GM19395 (cell line): Measurements from ENCODE around the gene PPA2.
A peak's percentile ranks its signal among the peaks of the same experiment; 100 is the strongest.

Experiments
- ATAC-seq: cut with Tn5 transposase; IDR thresholded peaks from one replicate; pipeline ENCODE4 v1.9.1; 2021; ENCODE audit warnings: mild to moderate bottlenecking, moderate library complexity; ENCODE audit not compliant: unreplicated experiment

Gene PPA2

GRCh38 chr4:105399532-105400161 is 74.2 kb downstream of the PPA2 start:
- ATAC-seq = no peak

GRCh38 chr4:105392858-105393257 is 81.0 kb downstream of the PPA2 start:
- no peak for ATAC-seq

- ATAC-seq = no peak
These were observed 84.7 kb downstream of the PPA2 start for GRCh38 chr4:105389167-105389566.

- no peak for ATAC-seq
These were observed 86.4 kb downstream of the PPA2 start for GRCh38 chr4:105387466-105387865.

- no peak for ATAC-seq
These were observed 87.8 kb downstream of the PPA2 start for GRCh38 chr4:105386012-105386411.

GRCh38 chr4:105374071-105374470 is 99.8 kb downstream of the PPA2 start:
- ATAC-seq = no peak

GRCh38 chr4:105373324-105373723 is 100.5 kb downstream of the PPA2 start:
- no peak for ATAC-seq

- no peak for ATAC-seq
These were observed 103.9 kb downstream of the PPA2 start for GRCh38 chr4:105369988-105370387.

- no peak for ATAC-seq
These were observed 112.8 kb downstream of the PPA2 start for GRCh38 chr4:105361053-105361452.

GRCh38 chr4:105357258-105357980 is 116.4 kb downstream of the PPA2 start:
- no peak for ATAC-seq

GRCh38 chr4:105356194-105356593 is 117.7 kb downstream of the PPA2 start:
- no peak for ATAC-seq

- ATAC-seq = peak; percentile 86
These were observed 121.0 kb downstream of the PPA2 start for GRCh38 chr4:105352826-105353225.

GRCh38 chr4:105351861-105352260 is 122.0 kb downstream of the PPA2 start:
- ATAC-seq = no peak

- no peak for ATAC-seq
These were observed 122.9 kb downstream of the PPA2 start for GRCh38 chr4:105350859-105351490.

- no peak for ATAC-seq
These were observed 125.1 kb downstream of the PPA2 start for GRCh38 chr4:105348719-105349118.

- no peak for ATAC-seq
These were observed 127.0 kb downstream of the PPA2 start for GRCh38 chr4:105346869-105347268.

GRCh38 chr4:105345838-105346237 is 128.0 kb downstream of the PPA2 start:
- ATAC-seq = no peak

- no peak for ATAC-seq
These were observed 128.5 kb downstream of the PPA2 start for GRCh38 chr4:105345358-105345757.

GRCh38 chr4:105344141-105344540 is 129.7 kb downstream of the PPA2 start:
- no peak for ATAC-seq

GRCh38 chr4:105343146-105343931 is 130.5 kb downstream of the PPA2 start:
- no peak for ATAC-seq

- ATAC-seq = no peak
These were observed 144.8 kb downstream of the PPA2 start for GRCh38 chr4:105329081-105329480.
